B cell (primary cell): ENCODE results near the gene CABLES1. TPM values are rescaled to one million over a fixed set of nuclear protein-coding genes. Genes with fewer than 3 reads are reported as not detected.

Experiments
- ATAC-seq: fragments of 200-7000 bp; cut with Tn5 transposase; one replicate; pipeline ENCODE4 v1.10.0; 2021; ENCODE audit warnings: low read depth, mild to moderate bottlenecking, moderate number of reproducible peaks, moderate library complexity
- CTCF ChIA-PET: fragments of 350-600 bp; sonication (Branson Sonifier 250); formaldehyde crosslinking; loops from one replicate; lab custom pipeline; 2021; ENCODE audit warnings: antibody characterized with exemption, inconsistent platforms; lab: Charles Lee
- POLR2A ChIA-PET: fragments of 350-600 bp; sonication (Branson Sonifier 250); formaldehyde crosslinking; loops from one replicate; lab custom pipeline; 2021; ENCODE audit warnings: antibody characterized with exemption; lab: Charles Lee
- DNase-seq: peaks from one replicate; pipeline ENCODE4 v3.0.0; 2013
- H2AFZ ChIP-seq: 2 replicates; pipeline ENCODE4 v1.6.1; 2012; ENCODE audit warnings: mild to moderate bottlenecking, low read depth, low read length; ENCODE audit not compliant: insufficient read depth, poor library complexity, severe bottlenecking
- H3K27ac ChIP-seq, 2 donors: 1 replicate in 1 of 2; 2 replicates in 1 of 2; pipeline ENCODE4 v1.5.1; 2012 to 2013; ENCODE audit warnings: low read length in 2 of 2, mild to moderate bottlenecking in 2 of 2, moderate library complexity in 1 of 2
- H3K27me3 ChIP-seq, 4 experiments: fragments of 200-600 bp in 1 of 4; sonication (generic) in 1 of 4; replicated peaks in 1 of 4; 1 replicate in 2 of 4; 2 replicates in 2 of 4; pipeline versions ENCODE4 v1.6.1 to v1.7.0; 2013 to 2016; ENCODE audit warnings: low read length in 3 of 4, mild to moderate bottlenecking in 2 of 4, mixed read lengths in 1 of 4, moderate library complexity in 1 of 4; ENCODE audit not compliant: insufficient read depth in 4 of 4, control insufficient read depth in 3 of 4; ENCODE audit errors: control extremely low read depth in 1 of 4
- H3K36me3 ChIP-seq, 2 experiments: replicated peaks in 1 of 2; 1 replicate in 1 of 2; 2 replicates in 1 of 2; pipeline versions ENCODE4 v1.6.1 to v1.7.1; 2013; ENCODE audit warnings: low read length in 1 of 2; ENCODE audit not compliant: insufficient read depth in 2 of 2, control insufficient read depth in 1 of 2; ENCODE audit errors: control extremely low read depth in 1 of 2, extremely low read depth in 1 of 2
- H3K4me1 ChIP-seq, 2 donors: fragments of 200-600 bp in 1 of 2; sonication (generic) in 1 of 2; 1 replicate in 1 of 2; 2 replicates in 1 of 2; pipeline versions ENCODE4 v1.5.1 to v1.6.1; 2013 to 2017; ENCODE audit warnings: low read length in 2 of 2; ENCODE audit not compliant: control insufficient read depth in 2 of 2, insufficient read depth in 2 of 2
- H3K4me2 ChIP-seq: replicated peaks from 2 replicates; pipeline ENCODE3; 2012; ENCODE audit warnings: mild to moderate bottlenecking, low read depth, low read length; ENCODE audit not compliant: poor library complexity, severe bottlenecking
- H3K4me3 ChIP-seq, 5 experiments: fragments of 200-600 bp in 1 of 5; sonication (generic) in 1 of 5; 1 replicate in 3 of 5; 2 replicates in 2 of 5; pipeline versions ENCODE4 v1.5.1 to v1.7.0; 2011 to 2016; ENCODE audit warnings: low read length in 4 of 5, mild to moderate bottlenecking in 4 of 5, low read depth in 2 of 5, control low read depth in 1 of 5, moderate library complexity in 1 of 5; ENCODE audit not compliant: insufficient read depth in 1 of 5; ENCODE audit errors: control extremely low read depth in 1 of 5, extremely low read depth in 1 of 5
- H3K79me2 ChIP-seq: fragments of 200-600 bp; sonication (generic); one replicate; pipeline ENCODE4 v1.6.0; 2016; ENCODE audit warnings: low read length; ENCODE audit not compliant: control insufficient read depth, insufficient read depth
- H3K9ac ChIP-seq: fragments of 200-600 bp; sonication (generic); 2 replicates; pipeline ENCODE4 v1.6.1; 2017; ENCODE audit warnings: mild to moderate bottlenecking, low read length, moderate library complexity
- H3K9me3 ChIP-seq, 3 donors: one replicate each; pipeline versions ENCODE4 v1.6.1 to v1.7.1; 2013; ENCODE audit warnings: low read length in 2 of 3; ENCODE audit not compliant: control insufficient read depth in 2 of 3, insufficient read depth in 1 of 3; ENCODE audit errors: control extremely low read depth in 1 of 3
- H4K20me1 ChIP-seq: 2 replicates; pipeline ENCODE4 v1.6.0; 2012; ENCODE audit warnings: mild to moderate bottlenecking, low read length; ENCODE audit not compliant: insufficient read depth, control insufficient read depth, poor library complexity, severe bottlenecking
- H3K27ac Mint-ChIP-seq: one replicate; pipeline ENCODE4 v1.8.0; 2021; ENCODE audit warnings: mixed read lengths
- H3K27me3 Mint-ChIP-seq: one replicate; pipeline ENCODE4 v1.8.0; 2021; ENCODE audit warnings: mixed read lengths
- H3K4me1 Mint-ChIP-seq: one replicate; pipeline ENCODE4 v1.8.0; 2021; ENCODE audit warnings: mixed read lengths
- H3K4me3 Mint-ChIP-seq: one replicate; pipeline ENCODE4 v1.8.0; 2021; ENCODE audit warnings: mixed read lengths
- H3K9me3 Mint-ChIP-seq: one replicate; pipeline ENCODE4 v1.8.0; 2022; ENCODE audit warnings: mixed read lengths; ENCODE audit not compliant: insufficient read depth
- CTCF ChIP-seq: fragments of 200-600 bp; IDR thresholded peaks from one replicate; pipeline ENCODE4 v1.8.0; 2022; ENCODE audit warnings: antibody characterized with exemption, mild to moderate bottlenecking
- EZH2 ChIP-seq: IDR thresholded peaks from 2 replicates; pipeline ENCODE4 v1.6.1; 2012; ENCODE audit warnings: borderline replicate concordance, low read depth, mild to moderate bottlenecking, moderate library complexity, low read length; ENCODE audit not compliant: insufficient read depth, poor library complexity, severe bottlenecking
- WGBS: methylation state at CpG from one replicate; pipeline ENCODE4 v1.1.5; 2013; ENCODE audit warnings: missing lambda C conversion rate; ENCODE audit not compliant: insufficient coverage; 5-methylcytosine and 5-hydroxymethylcytosine counted together
- intact Hi-C: fragments of 100-400 bp; cut with micrococcal nuclease; formaldehyde crosslinking; loops from one replicate; pipeline ENCODE4 v1.10.0; 2022
- polyA plus RNA-seq: library from polyadenylated mRNA; depleted of rRNA; stranded (reverse); fragments of >200 nt; gene quantifications from 2 replicates; pipeline ENCODE4 v1.2.3, GENCODE V29; 2012
- total RNA-seq, 2 donors: library from RNA; stranded (reverse); fragments of 120-200 nt in 1 of 2; gene quantifications; 1 replicate in 1 of 2; 2 replicates in 1 of 2; pipeline versions ENCODE4 v1.2.3 to v1.2.4, GENCODE V29; 2013 to 2022

The CABLES1 gene
- total and polyA plus RNA-seq, 2 donors (not counting 1 experiment from before 2014, with no cell fraction given): 0.30 to 56.3 TPM

- Histone ChIP-seq H3K36me3 (no peaks in the 10 kb centered on the region), H2AFZ (no peak overlapping the region), H3K27me3 (no peaks in the 10 kb centered on the region), H3K9me3 (no peaks in the 10 kb centered on the region), H3K79me2 (no peaks in the 10 kb centered on the region), H3K9ac (no peak overlapping the region), H3K4me3 (no peak overlapping the region), H3K4me1 (no peaks in the 10 kb centered on the region), H3K27ac (no peak overlapping the region), H4K20me1 (no peaks in the 10 kb centered on the region), H3K4me2 (no peak overlapping the region)
- ChIA-PET POLR2A (no interaction called here), CTCF (no interaction called here)
- no peak overlapping the region for H3K4me3 Mint-ChIP-seq
- peaks cover 4% of the 10 kb centered on the region for H3K27me3 Mint-ChIP-seq
- no peak overlapping the region for H3K27ac Mint-ChIP-seq
- TF ChIP-seq CTCF (no peak), EZH2 (no peak)
- 96% methylated on average over 12 of the region's 14 CpGs for WGBS
- ATAC-seq (no peak), DNase-seq (no peak)
- intact Hi-C loops: no loop called here
- H3K4me1 Mint-ChIP-seq: no peaks in the 10 kb centered on the region
- H3K9me3 Mint-ChIP-seq: no peaks in the 10 kb centered on the region
Observed at GRCh38 chr18:23172591-23173380, 37.5 kb downstream of the CABLES1 start.

- H3K36me3 ChIP-seq: no peaks in the 10 kb centered on the region
- no peak overlapping the region for H3K27ac ChIP-seq
- intact Hi-C loops: no loop called here
- no peak overlapping the region for H3K9ac ChIP-seq
- TF ChIP-seq CTCF: no peak
- no peak for TF ChIP-seq EZH2
- peaks cover 14% of the 10 kb centered on the region for H3K27me3 Mint-ChIP-seq
- H3K79me2 ChIP-seq: no peaks in the 10 kb centered on the region
- H3K9me3 Mint-ChIP-seq: no peaks in the 10 kb centered on the region
- no peak overlapping the region for H3K4me3 ChIP-seq
- no peak overlapping the region for H3K27ac Mint-ChIP-seq
- no peak overlapping the region for H3K4me2 ChIP-seq
- no peak for ATAC-seq
- ChIA-PET CTCF (no interaction called here), POLR2A (interaction anchor here (0.6 kb wide), 2 partner anchors 71 to 158 kb away, joined by 3 to 4 read pairs; no protein-coding TSS in a partner anchor)
- no peak overlapping the region for H3K4me3 Mint-ChIP-seq
- no peaks in the 10 kb centered on the region for H3K9me3 ChIP-seq
- H2AFZ ChIP-seq: no peak overlapping the region
- H4K20me1 ChIP-seq: no peaks in the 10 kb centered on the region
- H3K27me3 ChIP-seq: no peaks in the 10 kb centered on the region
- WGBS: no CpG with 5 or more reads among the region's 7 CpGs
- no peaks in the 10 kb centered on the region for H3K4me1 Mint-ChIP-seq
- DNase-seq: no peak
- H3K4me1 ChIP-seq: no peaks in the 10 kb centered on the region
Observed at GRCh38 chr18:23173912-23174311, 38.6 kb downstream of the CABLES1 start.
